ENCODE data around the gene ACTR3.
A peak's percentile ranks its signal among the peaks of the same experiment; 100 is the strongest.

Gene ACTR3

DNA sequence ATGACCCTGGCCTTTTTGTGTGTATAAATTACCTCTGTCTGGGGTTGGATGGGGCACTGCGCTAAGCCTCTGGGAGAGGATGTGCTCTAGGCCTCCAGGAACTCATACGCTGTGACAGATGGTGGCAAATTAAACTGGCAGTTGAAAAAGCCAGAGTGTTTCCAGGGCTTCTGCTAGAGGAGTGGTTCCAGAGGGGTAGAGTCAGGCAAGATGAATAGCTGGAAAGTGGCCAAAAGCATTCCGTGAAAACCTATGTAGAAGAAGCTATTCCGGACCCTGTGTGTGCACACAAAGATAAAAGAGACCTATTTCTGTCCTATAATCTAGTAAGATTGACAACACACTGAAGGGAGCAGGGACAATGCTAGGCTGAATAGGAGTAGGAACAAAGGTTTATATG is 84.8 kb downstream of the ACTR3 start:
- DNase-seq (no peak), ATAC-seq (ENCODE audit: insufficient read depth, low read depth) (no peak)
- H3K9ac ChIP-seq (ENCODE audit: low read depth, low read length), result no peak overlapping the region
- no peaks in the 10 kb centered on the region for H4K20me1 ChIP-seq (ENCODE audit: insufficient read depth, low read length)
- TF ChIP-seq, protein P1, sequence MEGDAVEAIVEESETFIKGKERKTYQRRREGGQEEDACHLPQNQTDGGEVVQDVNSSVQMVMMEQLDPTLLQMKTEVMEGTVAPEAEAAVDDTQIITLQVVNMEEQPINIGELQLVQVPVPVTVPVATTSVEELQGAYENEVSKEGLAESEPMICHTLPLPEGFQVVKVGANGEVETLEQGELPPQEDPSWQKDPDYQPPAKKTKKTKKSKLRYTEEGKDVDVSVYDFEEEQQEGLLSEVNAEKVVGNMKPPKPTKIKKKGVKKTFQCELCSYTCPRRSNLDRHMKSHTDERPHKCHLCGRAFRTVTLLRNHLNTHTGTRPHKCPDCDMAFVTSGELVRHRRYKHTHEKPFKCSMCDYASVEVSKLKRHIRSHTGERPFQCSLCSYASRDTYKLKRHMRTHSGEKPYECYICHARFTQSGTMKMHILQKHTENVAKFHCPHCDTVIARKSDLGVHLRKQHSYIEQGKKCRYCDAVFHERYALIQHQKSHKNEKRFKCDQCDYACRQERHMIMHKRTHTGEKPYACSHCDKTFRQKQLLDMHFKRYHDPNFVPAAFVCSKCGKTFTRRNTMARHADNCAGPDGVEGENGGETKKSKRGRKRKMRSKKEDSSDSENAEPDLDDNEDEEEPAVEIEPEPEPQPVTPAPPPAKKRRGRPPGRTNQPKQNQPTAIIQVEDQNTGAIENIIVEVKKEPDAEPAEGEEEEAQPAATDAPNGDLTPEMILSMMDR (IDR thresholded peaks at IDR 0.05; ENCODE audit: borderline replicate concordance, extremely low read depth, low read length, poor library complexity, severe bottlenecking), result no peak
- TF ChIP-seq EZH2 (IDR thresholded peaks at IDR 0.05; ENCODE audit: borderline replicate concordance, low read depth, low read length, severe bottlenecking), result no peak
- no peaks in the 10 kb centered on the region for H3K79me2 ChIP-seq (ENCODE audit: insufficient read depth, low read length)
- no peaks in the 10 kb centered on the region for H3K27me3 ChIP-seq (ENCODE audit: insufficient read depth, low read length, poor library complexity)
- no peaks in the 10 kb centered on the region for H3K9me3 ChIP-seq (ENCODE audit: insufficient read depth, low read length, severe bottlenecking)
- no peaks in the 10 kb centered on the region for H3K4me1 ChIP-seq (ENCODE audit: insufficient read depth, low read length)
- H3K4me3 ChIP-seq (ENCODE audit: low read depth in 1 of 2, low read length in 2 of 2), result no peak overlapping the region
- H3K27ac ChIP-seq (ENCODE audit: low read length), result no peak overlapping the region
- no peak overlapping the region for H2AFZ ChIP-seq (ENCODE audit: low read depth, low read length)
- no peaks in the 10 kb centered on the region for H3K36me3 ChIP-seq (ENCODE audit: insufficient read depth, low read length)
- H3K4me2 ChIP-seq (ENCODE audit: insufficient read depth, low read length), result no peak overlapping the region

DNA sequence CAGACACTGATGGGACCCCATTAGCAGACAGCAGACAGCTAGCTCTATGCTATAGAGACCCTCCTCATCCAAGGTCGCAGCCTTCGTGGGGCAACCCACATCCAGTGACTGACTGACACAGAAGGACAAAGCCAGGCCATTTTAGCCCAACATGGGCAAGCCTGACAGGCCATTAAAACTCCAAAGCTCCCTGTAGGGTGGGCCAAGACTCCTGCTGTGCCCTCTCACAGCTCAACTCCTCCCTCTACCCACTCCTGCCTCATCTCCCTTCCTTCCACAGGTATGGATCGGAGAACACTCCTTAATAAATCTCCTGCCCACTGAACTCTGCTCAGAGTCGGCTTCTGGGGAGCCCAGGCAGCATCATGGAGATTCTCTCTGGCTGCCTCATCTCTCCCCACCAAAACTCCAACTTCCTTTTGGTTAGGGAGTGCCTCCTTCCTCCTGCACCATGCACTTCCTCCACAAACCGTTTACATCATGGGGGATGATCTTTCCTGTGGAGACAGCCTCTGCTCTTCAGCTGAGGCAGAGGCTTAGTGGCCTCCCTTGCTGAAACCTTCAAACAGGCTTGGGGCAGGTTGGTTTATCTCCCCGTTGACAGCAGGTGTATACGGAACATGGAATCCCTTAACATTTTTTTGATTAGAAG is 86.5 kb downstream of the ACTR3 start:
- no peaks in the 10 kb centered on the region for H4K20me1 ChIP-seq (ENCODE audit: insufficient read depth, low read length)
- H3K4me2 ChIP-seq (ENCODE audit: insufficient read depth, low read length), result no peak overlapping the region
- no peak for DNase-seq
- H3K79me2 ChIP-seq (ENCODE audit: insufficient read depth, low read length), result no peaks in the 10 kb centered on the region
- H3K9me3 ChIP-seq (ENCODE audit: insufficient read depth, low read length, severe bottlenecking), result no peaks in the 10 kb centered on the region
- peak; percentile 33; the same call in 1 of the 3 replicates for ATAC-seq (ENCODE audit: insufficient read depth, low read depth)
- no peak overlapping the region for H3K9ac ChIP-seq (ENCODE audit: low read depth, low read length)
- H3K4me3 ChIP-seq (ENCODE audit: low read depth in 1 of 2, low read length in 2 of 2), result no peak overlapping the region
- no peaks in the 10 kb centered on the region for H3K27me3 ChIP-seq (ENCODE audit: insufficient read depth, low read length, poor library complexity)
- H3K36me3 ChIP-seq (ENCODE audit: insufficient read depth, low read length), result no peaks in the 10 kb centered on the region
- TF ChIP-seq, protein P1 (IDR thresholded peaks at IDR 0.05; ENCODE audit: borderline replicate concordance, extremely low read depth, low read length, poor library complexity, severe bottlenecking), result no peak
- no peak for TF ChIP-seq EZH2 (IDR thresholded peaks at IDR 0.05; ENCODE audit: borderline replicate concordance, low read depth, low read length, severe bottlenecking)
- H3K27ac ChIP-seq (ENCODE audit: low read length), result no peak overlapping the region
- H3K4me1 ChIP-seq (ENCODE audit: insufficient read depth, low read length), result no peaks in the 10 kb centered on the region
- H2AFZ ChIP-seq (ENCODE audit: low read depth, low read length), result peak overlapping the region; percentile 22; the same call in 1 of the 2 replicates

DNA sequence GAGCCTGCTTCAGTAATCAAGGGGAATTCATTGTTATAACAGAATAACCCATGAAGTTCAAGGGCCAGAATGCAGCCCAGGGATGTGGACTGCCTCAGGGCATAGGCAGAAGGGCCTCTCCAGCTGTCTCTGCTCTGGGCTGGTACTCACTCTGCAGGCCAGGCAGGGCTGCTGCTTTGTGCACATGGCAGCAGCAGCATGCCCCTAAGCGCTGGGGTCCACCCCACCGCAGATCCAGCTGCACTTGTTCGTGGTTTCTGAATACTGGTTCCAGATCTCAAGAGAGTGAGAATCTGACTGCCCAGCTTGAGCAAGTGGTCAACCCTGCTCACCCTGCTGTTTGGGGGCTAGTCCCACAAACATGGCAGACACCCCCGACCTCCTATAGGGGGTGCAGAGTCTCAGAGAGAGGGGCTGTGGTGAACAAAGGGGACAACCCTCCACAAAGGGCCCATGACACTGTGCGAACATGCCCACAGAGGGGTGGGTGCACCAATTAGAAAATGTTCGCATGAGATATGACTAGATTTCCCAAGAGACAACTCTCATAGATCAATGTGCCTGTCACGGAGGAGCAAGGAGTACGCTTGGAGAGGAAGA is 87.3 kb downstream of the ACTR3 start:
- H3K4me2 ChIP-seq (ENCODE audit: insufficient read depth, low read length), result no peak overlapping the region
- no peak overlapping the region for H2AFZ ChIP-seq (ENCODE audit: low read depth, low read length)
- no peaks in the 10 kb centered on the region for H4K20me1 ChIP-seq (ENCODE audit: insufficient read depth, low read length)
- H3K9ac ChIP-seq (ENCODE audit: low read depth, low read length), result no peak overlapping the region
- H3K27ac ChIP-seq (ENCODE audit: low read length), result no peak overlapping the region
- no peaks in the 10 kb centered on the region for H3K36me3 ChIP-seq (ENCODE audit: insufficient read depth, low read length)
- DNase-seq (no peak), ATAC-seq (ENCODE audit: insufficient read depth, low read depth) (no peak)
- no peaks in the 10 kb centered on the region for H3K27me3 ChIP-seq (ENCODE audit: insufficient read depth, low read length, poor library complexity)
- H3K4me1 ChIP-seq (ENCODE audit: insufficient read depth, low read length), result no peaks in the 10 kb centered on the region
- H3K4me3 ChIP-seq (ENCODE audit: low read depth in 1 of 2, low read length in 2 of 2), result no peak overlapping the region
- no peaks in the 10 kb centered on the region for H3K9me3 ChIP-seq (ENCODE audit: insufficient read depth, low read length, severe bottlenecking)
- TF ChIP-seq, protein P1 (IDR thresholded peaks at IDR 0.05; ENCODE audit: borderline replicate concordance, extremely low read depth, low read length, poor library complexity, severe bottlenecking), result no peak
- no peaks in the 10 kb centered on the region for H3K79me2 ChIP-seq (ENCODE audit: insufficient read depth, low read length)

Data from DND-41 (cell line).